Smooth muscle cell (in vitro differentiated cells): Measurements from ENCODE around the gene PRR23B. TPM values are rescaled to one million over a fixed set of nuclear protein-coding genes. Genes with fewer than 3 reads are reported as not detected.

Experiments
- DNase-seq: peaks from one replicate; lab custom pipeline; 2025; ENCODE audit not compliant: unreplicated experiment; lab: John Stamatoyannopoulos, UW
- H2AFZ ChIP-seq: fragments of 200-600 bp; sonication (generic); 2 replicates; pipeline ENCODE4 v1.6.0; 2016; ENCODE audit warnings: antibody characterized with exemption, low read depth, mild to moderate bottlenecking
- H3F3A ChIP-seq: fragments of 200-600 bp; sonication (generic); 2 replicates; pipeline ENCODE4 v1.6.0; 2017; ENCODE audit warnings: antibody characterized with exemption, low read depth
- H3K27ac ChIP-seq: fragments of 200-600 bp; sonication (generic); 2 replicates; pipeline ENCODE4 v1.5.1; 2016; ENCODE audit warnings: low read depth, mild to moderate bottlenecking
- H3K27me3 ChIP-seq: fragments of 200-600 bp; sonication (generic); 2 replicates; pipeline ENCODE4 v1.6.1; 2016; ENCODE audit warnings: low read depth, mild to moderate bottlenecking
- H3K36me3 ChIP-seq: fragments of 200-600 bp; sonication (generic); 2 replicates; pipeline ENCODE4 v1.5.1; 2016; ENCODE audit warnings: low read depth
- H3K4me1 ChIP-seq: fragments of 200-600 bp; sonication (generic); 2 replicates; pipeline ENCODE4 v1.5.1; 2016; ENCODE audit warnings: low read depth
- H3K4me2 ChIP-seq: fragments of 200-600 bp; sonication (generic); 2 replicates; pipeline ENCODE4 v1.6.0; 2016; ENCODE audit warnings: mild to moderate bottlenecking
- H3K4me3 ChIP-seq: fragments of 200-600 bp; sonication (generic); 2 replicates; pipeline ENCODE4 v1.5.1; 2016; ENCODE audit warnings: mild to moderate bottlenecking
- H3K79me2 ChIP-seq: fragments of 200-600 bp; sonication (generic); 2 replicates; pipeline ENCODE4 v1.6.0; 2016; ENCODE audit warnings: low read depth, mild to moderate bottlenecking
- H3K9ac ChIP-seq: fragments of 200-600 bp; sonication (generic); 2 replicates; pipeline ENCODE4 v1.6.0; 2016; ENCODE audit warnings: low read depth
- H3K9me3 ChIP-seq: fragments of 200-600 bp; sonication (generic); replicated peaks from 2 replicates; pipeline ENCODE4 v1.5.1; 2016; ENCODE audit warnings: low read depth
- H4K20me1 ChIP-seq: fragments of 200-600 bp; sonication (generic); 2 replicates; pipeline ENCODE4 v1.6.0; 2016; ENCODE audit warnings: low read depth
- CTCF ChIP-seq: fragments of 200-600 bp; sonication (generic); IDR thresholded peaks from 2 replicates; pipeline ENCODE4 v1.5.1; 2017; ENCODE audit warnings: borderline replicate concordance, mild to moderate bottlenecking, antibody characterized with exemption; ENCODE audit not compliant: insufficient read depth, poor library complexity, severe bottlenecking
- WGBS: methylation state at CpG from one replicate; pipeline ENCODE4 v1.1.7; 2016; ENCODE audit warnings: low lambda C conversion rate; 5-methylcytosine and 5-hydroxymethylcytosine counted together
- polyA plus RNA-seq: library from polyadenylated mRNA; unstranded; fragments of >200 nt; fragmentation: Nextera tagmentation; extraction: Ambion mirVana; gene quantifications from 2 replicates; pipeline ENCODE4 v1.2.1, GENCODE V29; 2016
- total RNA-seq: library from RNA; depleted of rRNA; stranded (reverse); fragments of >200 nt; gene quantifications from 2 replicates; pipeline ENCODE4 v1.2.3, GENCODE V29; 2014

The PRR23B gene
- total and polyA plus RNA-seq, 2 experiments from 2014 or later: not detected

DNA sequence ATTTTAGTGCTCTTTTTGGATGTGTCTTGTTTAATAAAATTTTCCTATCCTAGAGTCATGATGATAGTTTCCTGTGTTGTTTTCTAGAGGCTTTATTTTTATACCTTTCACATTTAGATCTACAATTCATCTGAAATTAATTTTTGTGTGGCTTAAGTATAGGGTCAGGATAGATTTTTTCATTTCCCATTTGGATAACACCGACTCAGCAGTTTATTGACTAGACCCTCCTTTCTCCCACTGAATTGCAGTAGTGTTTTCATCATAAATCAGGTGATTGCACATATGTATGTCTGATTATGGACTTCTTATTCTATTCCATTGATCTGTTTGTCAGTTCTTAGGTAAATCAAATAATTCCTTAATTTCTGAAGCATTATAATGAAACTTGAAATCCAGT is 25.0 kb downstream of the PRR23B start:
- no peak overlapping the region for H3K4me3 ChIP-seq
- WGBS: 84% methylated on average over 1 of the region's 1 CpG
- no peaks in the 10 kb centered on the region for H4K20me1 ChIP-seq

DNA sequence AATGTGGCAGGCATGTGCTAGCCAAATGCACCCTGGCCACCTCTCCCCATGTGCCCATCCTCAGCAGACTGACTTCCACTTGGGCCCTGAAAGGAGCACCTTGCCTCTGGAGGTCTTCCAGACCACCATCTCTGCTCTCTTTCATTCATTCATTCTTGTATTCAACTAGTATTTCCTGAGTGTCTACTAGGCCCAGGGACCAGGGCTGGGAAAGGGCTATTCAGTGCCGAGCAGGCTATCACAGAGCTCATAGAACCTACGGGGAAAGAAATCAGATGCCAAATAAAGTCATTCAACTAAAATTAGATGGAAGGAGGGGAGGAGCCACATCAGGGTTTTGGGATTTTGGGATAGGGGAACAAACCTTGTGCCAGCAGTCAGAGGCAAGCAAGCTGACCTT is 33.5 kb downstream of the PRR23B start:
- Histone ChIP-seq H3K9ac (no peak overlapping the region), H3K4me2 (no peak overlapping the region), H3K27me3 (peaks cover 5% of the 10 kb centered on the region), H4K20me1 (no peaks in the 10 kb centered on the region), H3K4me1 (peaks cover 4% of the 10 kb centered on the region), H2AFZ (no peak overlapping the region), H3F3A (no peaks in the 10 kb centered on the region), H3K9me3 (no peaks in the 10 kb centered on the region), H3K36me3 (no peaks in the 10 kb centered on the region), H3K27ac (no peak overlapping the region), H3K4me3 (no peak overlapping the region), H3K79me2 (no peaks in the 10 kb centered on the region)
- 97% methylated on average over 2 of the region's 2 CpGs for WGBS
- TF ChIP-seq CTCF: no peak
- no peak for DNase-seq

More for the DNA sequence above, 25.0 kb downstream of the PRR23B start:
- H3K4me1 ChIP-seq: no peaks in the 10 kb centered on the region
- H3K9ac ChIP-seq: no peak overlapping the region
- H3K4me2 ChIP-seq: no peak overlapping the region
- H3F3A ChIP-seq: no peaks in the 10 kb centered on the region
- peaks cover 27% of the 10 kb centered on the region for H3K27me3 ChIP-seq
- no peak overlapping the region for H3K27ac ChIP-seq
- no peaks in the 10 kb centered on the region for H3K36me3 ChIP-seq
- H2AFZ ChIP-seq: no peak overlapping the region
- H3K79me2 ChIP-seq: no peaks in the 10 kb centered on the region
- no peak for TF ChIP-seq CTCF
- no peaks in the 10 kb centered on the region for H3K9me3 ChIP-seq
- no peak for DNase-seq

DNA sequence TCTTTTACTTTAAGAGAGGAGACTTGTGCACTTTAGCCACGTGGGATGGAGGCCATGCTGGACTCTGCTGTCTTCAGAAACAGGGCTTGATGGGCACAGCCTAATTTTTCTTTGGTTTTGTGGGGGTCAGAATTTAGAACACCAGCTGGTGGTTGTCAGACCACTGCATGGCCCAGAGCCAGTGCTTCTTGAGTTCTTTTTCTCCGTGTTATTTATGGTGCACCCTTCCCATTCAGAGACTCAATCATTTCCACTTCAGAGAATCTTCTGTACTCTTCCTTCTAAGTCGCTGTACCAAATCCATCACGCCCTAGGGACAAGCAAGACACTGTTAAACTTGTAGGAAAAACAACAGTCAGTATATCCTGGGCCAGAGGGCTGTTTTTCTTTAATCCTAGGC is 34.8 kb downstream of the PRR23B start:
- H3K9ac ChIP-seq: no peak overlapping the region
- H4K20me1 ChIP-seq: no peaks in the 10 kb centered on the region
- no peak overlapping the region for H3K27ac ChIP-seq
- no peak overlapping the region for H2AFZ ChIP-seq
- no peaks in the 10 kb centered on the region for H3K36me3 ChIP-seq
- no peak overlapping the region for H3K4me2 ChIP-seq
- TF ChIP-seq CTCF: no peak
- H3F3A ChIP-seq: no peaks in the 10 kb centered on the region
- DNase-seq: no peak
- H3K4me1 ChIP-seq: peaks cover 4% of the 10 kb centered on the region
- 83% methylated on average over 4 of the region's 4 CpGs for WGBS
- H3K79me2 ChIP-seq: no peaks in the 10 kb centered on the region
- H3K27me3 ChIP-seq: peaks cover 8% of the 10 kb centered on the region
- no peak overlapping the region for H3K4me3 ChIP-seq
- H3K9me3 ChIP-seq: no peaks in the 10 kb centered on the region

DNA sequence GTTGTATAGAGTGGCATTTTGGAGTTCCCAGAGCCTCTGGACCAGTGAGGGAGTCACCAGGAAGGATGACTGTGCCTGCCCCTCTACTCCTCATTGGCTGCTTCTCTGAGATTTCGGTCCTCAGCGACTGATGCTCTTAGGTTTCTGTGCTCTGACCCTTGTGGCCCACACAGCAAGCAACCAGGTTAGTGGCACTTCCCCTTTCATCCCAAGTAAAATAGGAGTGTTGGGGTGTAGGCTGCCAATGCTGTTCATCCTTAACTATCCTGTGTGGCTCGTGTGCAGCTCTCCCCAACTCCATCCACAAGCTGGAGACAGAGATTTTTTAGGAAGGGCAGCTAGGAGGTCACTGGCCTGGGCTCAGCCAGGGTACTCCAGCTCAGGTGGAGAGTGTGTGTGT is 35.9 kb downstream of the PRR23B start:
- Histone ChIP-seq H4K20me1 (no peaks in the 10 kb centered on the region), H3K27me3 (peaks cover 8% of the 10 kb centered on the region), H3K4me2 (no peak overlapping the region), H3K27ac (no peak overlapping the region), H2AFZ (no peak overlapping the region), H3K9ac (no peak overlapping the region), H3F3A (no peaks in the 10 kb centered on the region), H3K4me3 (no peak overlapping the region), H3K4me1 (peaks cover 4% of the 10 kb centered on the region), H3K9me3 (no peaks in the 10 kb centered on the region), H3K79me2 (no peaks in the 10 kb centered on the region), H3K36me3 (no peaks in the 10 kb centered on the region)
- 44% methylated on average over 3 of the region's 3 CpGs for WGBS
- TF ChIP-seq CTCF: no peak
- no peak for DNase-seq
